MG63 (cell line): ENCODE results near the gene LTC4S. TPM values are rescaled to one million over a fixed set of nuclear protein-coding genes. Genes with fewer than 3 reads are reported as not detected.
A peak's percentile ranks its signal among the peaks of the same experiment; 100 is the strongest.

ENCODE experiments used
- DNase-seq: peaks from one replicate; pipeline ENCODE4 v3.0.0-alpha.2; 2020
- H3K27me3 ChIP-seq: fragments of 250-450 bp; sonication (Bioruptor Pico); 2 replicates; pipeline ENCODE4 v1.5.1; 2020; ENCODE audit warnings: mild to moderate bottlenecking, moderate library complexity
- H3K36me3 ChIP-seq: fragments of 250-450 bp; sonication (Bioruptor Pico); 2 replicates; pipeline ENCODE4 v1.5.1; 2020; ENCODE audit warnings: mild to moderate bottlenecking, moderate library complexity
- H3K4me3 ChIP-seq: fragments of 250-450 bp; sonication (Bioruptor Pico); 2 replicates; pipeline ENCODE4 v1.5.1; 2020; ENCODE audit warnings: mild to moderate bottlenecking, moderate library complexity
- H3K9me3 ChIP-seq: fragments of 250-450 bp; sonication (Bioruptor Pico); 2 replicates; pipeline ENCODE4 v1.5.1; 2020; ENCODE audit warnings: mild to moderate bottlenecking, moderate library complexity
- total RNA-seq: library from RNA; depleted of rRNA; stranded (reverse); fragments of >200 nt; shearing (Covaris generic); gene quantifications from 2 replicates; pipeline ENCODE4 v1.2.3, GENCODE V29; 2014; ENCODE audit warnings: low replicate concordance

The LTC4S gene
- total RNA-seq, 1 experiment from 2014 or later = not detected

- Histone ChIP-seq H3K27me3 (no peaks in the 10 kb centered on the region), H3K36me3 (peaks cover 44% of the 10 kb centered on the region), H3K9me3 (no peaks in the 10 kb centered on the region), H3K4me3 (no peak overlapping the region)
- DNase-seq = no peak
Observed at GRCh38 chr5:179815491-179816249, 21.9 kb downstream of the LTC4S start.

GRCh38 chr5:179816401-179816795 lies 22.6 kb downstream of the LTC4S start:
- H3K36me3 ChIP-seq = peaks cover 38% of the 10 kb centered on the region
- no peaks in the 10 kb centered on the region for H3K27me3 ChIP-seq
- no peak overlapping the region for H3K4me3 ChIP-seq
- no peaks in the 10 kb centered on the region for H3K9me3 ChIP-seq
- no peak for DNase-seq

- DNase-seq = no peak
- no peak overlapping the region for H3K4me3 ChIP-seq
Observed at GRCh38 chr5:179816796-179817469, 23.1 kb downstream of the LTC4S start.

GRCh38 chr5:179817470-179817840 lies 23.7 kb downstream of the LTC4S start:
- H3K9me3 ChIP-seq = no peaks in the 10 kb centered on the region
- DNase-seq = no peak
- no peaks in the 10 kb centered on the region for H3K27me3 ChIP-seq
- no peak overlapping the region for H3K4me3 ChIP-seq
- H3K36me3 ChIP-seq = peaks cover 34% of the 10 kb centered on the region

More at GRCh38 chr5:179816796-179817469, 23.1 kb downstream of the LTC4S start:
- Histone ChIP-seq H3K9me3 (no peaks in the 10 kb centered on the region), H3K36me3 (peaks cover 34% of the 10 kb centered on the region), H3K27me3 (no peaks in the 10 kb centered on the region)

- no peak for DNase-seq
- no peak overlapping the region for H3K4me3 ChIP-seq
- H3K36me3 ChIP-seq = peaks cover 34% of the 10 kb centered on the region
- H3K9me3 ChIP-seq = no peaks in the 10 kb centered on the region
- no peaks in the 10 kb centered on the region for H3K27me3 ChIP-seq
Observed at GRCh38 chr5:179817890-179818745, 24.3 kb downstream of the LTC4S start.

- no peaks in the 10 kb centered on the region for H3K9me3 ChIP-seq
- peaks cover 38% of the 10 kb centered on the region for H3K36me3 ChIP-seq
- no peak overlapping the region; the same call in 1 of the 2 replicates for H3K4me3 ChIP-seq
- no peaks in the 10 kb centered on the region for H3K27me3 ChIP-seq
- peak; percentile 97 for DNase-seq
Observed at GRCh38 chr5:179818746-179819295, 25.0 kb downstream of the LTC4S start.

- peak; percentile 92 for DNase-seq
- Histone ChIP-seq H3K36me3 (peaks cover 39% of the 10 kb centered on the region), H3K9me3 (no peaks in the 10 kb centered on the region), H3K27me3 (no peaks in the 10 kb centered on the region), H3K4me3 (no peak overlapping the region; the same call in 1 of the 2 replicates)
Observed at GRCh38 chr5:179819296-179820126, 25.7 kb downstream of the LTC4S start.

GRCh38 chr5:179820127-179820482 lies 26.3 kb downstream of the LTC4S start:
- DNase-seq = no peak
- peak overlapping the region; percentile 79 for H3K4me3 ChIP-seq
- H3K9me3 ChIP-seq = no peaks in the 10 kb centered on the region
- no peaks in the 10 kb centered on the region for H3K27me3 ChIP-seq
- peaks cover 39% of the 10 kb centered on the region for H3K36me3 ChIP-seq

GRCh38 chr5:179820483-179821297 lies 26.9 kb downstream of the LTC4S start, which contains the start of gene SQSTM1:
Gene SQSTM1, plus strand, starts transcription at chr5:179820905. Its CDS starts 32 bp downstream, at chr5:179820937.
- DNase-seq = peak; percentile 83
- H3K27me3 ChIP-seq = no peaks in the 10 kb centered on the region
- no peaks in the 10 kb centered on the region for H3K9me3 ChIP-seq
- peaks cover 42% of the 10 kb centered on the region for H3K36me3 ChIP-seq
- H3K4me3 ChIP-seq = peak within 1 kb of the TSS; percentile 79

- Histone ChIP-seq H3K36me3 (peaks cover 48% of the 10 kb centered on the region), H3K4me3 (peak overlapping the region; percentile 79), H3K9me3 (no peaks in the 10 kb centered on the region), H3K27me3 (no peaks in the 10 kb centered on the region)
- DNase-seq = peak; percentile 98
Observed at GRCh38 chr5:179821298-179822058, 27.7 kb downstream of the LTC4S start.

GRCh38 chr5:179822059-179822432 lies 28.3 kb downstream of the LTC4S start:
- Histone ChIP-seq H3K4me3 (peak overlapping the region; percentile 79), H3K27me3 (no peaks in the 10 kb centered on the region), H3K9me3 (no peaks in the 10 kb centered on the region), H3K36me3 (peaks cover 54% of the 10 kb centered on the region)
- no peak for DNase-seq

GRCh38 chr5:179822444-179822990 lies 28.7 kb downstream of the LTC4S start:
- no peaks in the 10 kb centered on the region for H3K9me3 ChIP-seq
- DNase-seq = no peak
- H3K36me3 ChIP-seq = peaks cover 59% of the 10 kb centered on the region
- H3K27me3 ChIP-seq = no peaks in the 10 kb centered on the region
- H3K4me3 ChIP-seq = peak overlapping the region; percentile 79

- peaks cover 75% of the 10 kb centered on the region for H3K36me3 ChIP-seq
- H3K4me3 ChIP-seq = no peak overlapping the region
- H3K9me3 ChIP-seq = no peaks in the 10 kb centered on the region
- no peaks in the 10 kb centered on the region for H3K27me3 ChIP-seq
- DNase-seq = no peak
Observed at GRCh38 chr5:179823937-179824744, 30.4 kb downstream of the LTC4S start.

- DNase-seq = no peak
- Histone ChIP-seq H3K4me3 (no peak overlapping the region), H3K9me3 (no peaks in the 10 kb centered on the region), H3K36me3 (peaks cover 81% of the 10 kb centered on the region), H3K27me3 (no peaks in the 10 kb centered on the region)
Observed at GRCh38 chr5:179824745-179825112, 30.9 kb downstream of the LTC4S start.
